T-helper 2 cell (primary cell): ENCODE data around the gene LGALS12.

ENCODE experiments used
- DNase-seq, 5 experiments: peaks; one replicate each; pipeline versions ENCODE4 v3.0.0 to v3.0.0-alpha.2; 2012 to 2022

The LGALS12 gene

DNA sequence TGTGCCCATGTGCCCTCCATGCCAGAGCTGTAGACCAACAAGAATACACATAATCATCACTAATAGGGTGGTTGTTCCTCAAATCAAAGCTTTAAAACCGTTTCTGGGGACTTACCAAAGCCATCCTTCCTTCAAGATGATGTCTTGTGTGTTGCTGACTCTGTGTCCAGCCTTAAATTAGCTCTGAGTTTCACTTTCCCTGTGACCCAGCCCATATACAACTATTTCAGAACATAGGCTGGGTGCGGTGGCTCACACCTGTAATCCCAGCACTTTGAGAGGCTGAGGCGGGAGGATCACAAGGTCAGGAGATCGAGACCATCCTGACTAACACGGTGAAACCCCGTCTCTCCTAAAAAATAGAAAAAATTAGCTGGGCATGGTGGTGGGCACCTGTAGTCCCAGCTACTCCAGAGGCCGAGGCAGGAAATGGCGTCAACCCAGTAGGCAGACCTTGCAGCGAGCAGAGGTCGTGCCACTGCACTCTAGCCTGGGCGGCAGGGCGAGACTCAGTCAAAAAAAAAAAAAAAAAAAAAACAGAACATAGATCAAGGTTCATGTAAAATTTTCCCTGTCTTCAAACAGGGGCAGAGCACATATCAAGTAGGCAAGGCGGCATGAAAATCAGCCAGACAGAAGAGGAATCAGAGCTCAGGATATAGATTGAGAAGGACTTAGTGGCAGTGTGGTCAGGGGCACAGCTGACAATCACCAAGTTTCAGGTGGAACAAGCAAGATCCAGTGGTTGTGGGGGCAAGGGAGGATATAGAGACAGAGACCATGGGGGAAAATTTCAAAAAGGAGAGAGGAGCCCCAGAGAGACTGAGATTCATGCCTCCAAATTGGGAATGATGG lies 57.5 kb downstream of the LGALS12 start, which contains the start of gene PLAAT2:
Gene PLAAT2 (minus strand): TSS at position 179 of the 855 bp plus-strand sequence. CDS start 55 bp downstream, at position 124.
- peak in 1 of 5 experiments; percentile 15 for DNase-seq

DNA sequence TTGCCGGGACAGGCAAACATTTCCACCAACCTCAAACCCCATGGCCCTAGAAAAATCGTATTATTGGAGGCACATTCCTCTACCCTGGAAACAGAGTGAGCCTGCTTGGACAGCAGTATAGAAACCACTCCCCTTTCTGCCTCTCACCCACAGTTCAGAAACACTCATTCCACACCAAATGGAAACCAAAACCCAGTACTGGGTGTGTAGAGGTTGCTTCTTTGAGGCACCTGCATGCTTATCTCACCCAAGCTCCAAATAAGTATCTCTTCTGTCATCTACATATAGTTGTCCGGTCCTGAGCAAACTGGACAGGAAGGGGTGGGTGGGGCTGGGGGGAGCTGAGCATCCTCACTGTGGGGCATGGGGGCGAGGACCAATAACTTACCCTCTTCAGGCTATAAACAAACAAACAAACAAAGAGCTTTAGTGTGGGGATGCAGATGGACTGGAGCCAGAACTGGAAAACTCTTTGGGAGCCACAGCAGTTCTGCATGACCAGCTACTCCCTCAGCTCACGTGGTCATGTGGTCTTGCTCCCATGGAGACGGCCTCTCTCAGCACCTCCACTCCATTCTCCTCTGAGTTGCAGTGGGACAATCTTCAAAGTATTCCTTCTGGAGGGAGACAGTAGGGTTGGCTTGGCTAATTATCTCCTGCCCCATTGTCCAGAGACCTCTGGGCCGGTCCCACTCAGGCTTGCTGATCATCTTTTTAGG lies 58.3 kb downstream of the LGALS12 start:
- DNase-seq, result peak in 1 of 5 experiments; percentile 86

DNA sequence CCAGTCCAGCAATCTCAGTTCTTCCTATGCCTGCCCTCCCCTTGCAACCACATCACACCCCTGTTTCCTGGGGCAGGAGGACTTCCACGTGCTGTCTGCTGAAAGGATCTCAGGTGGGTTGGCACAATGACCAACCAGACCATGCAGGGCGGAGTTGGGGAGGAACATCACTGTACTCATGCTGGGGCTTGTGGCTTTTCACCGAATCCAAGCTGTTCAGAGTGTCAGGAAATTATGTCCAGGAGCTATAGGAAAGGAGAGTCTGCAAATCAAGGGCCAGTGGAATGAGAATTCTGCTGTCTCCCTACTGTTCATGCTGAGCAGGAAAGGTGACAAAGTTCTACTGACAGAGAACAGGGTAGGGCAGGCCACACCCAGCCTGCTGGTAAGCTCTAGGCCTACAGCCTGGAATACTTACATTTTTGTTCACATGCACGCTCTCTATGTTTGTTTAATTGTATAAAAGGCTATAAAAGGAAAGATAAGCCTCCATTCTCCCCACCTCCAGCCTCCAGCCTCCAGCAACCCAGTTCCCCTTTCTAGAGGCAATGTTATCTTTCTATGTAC lies 59.0 kb downstream of the LGALS12 start:
- DNase-seq, result no peak
